HG03469 (cell line): ENCODE measurements around the gene TTLL1.
A peak's percentile ranks its signal among the peaks of the same experiment; 100 is the strongest.

Experiments
- ATAC-seq: cut with Tn5 transposase; IDR thresholded peaks from one replicate; pipeline ENCODE4 v1.9.1; 2021; ENCODE audit warnings: mild to moderate bottlenecking, moderate library complexity, moderate number of reproducible peaks; ENCODE audit not compliant: unreplicated experiment

The TTLL1 gene

GRCh38 chr22:43088984-43089717, at the start of gene TTLL1:
Gene TTLL1 (minus strand): TSS chr22:43089391. CDS start chr22:43075586, 13,805 bp downstream.
- ATAC-seq, result peak; percentile 47

- no peak for ATAC-seq
Measured at GRCh38 chr22:43136801-43137200, 47.6 kb upstream of the TTLL1 start.

GRCh38 chr22:43136255-43136654, 47.1 kb upstream of the TTLL1 start:
- ATAC-seq, result no peak

GRCh38 chr22:43135565-43135964, 46.4 kb upstream of the TTLL1 start:
- no peak for ATAC-seq

GRCh38 chr22:43134553-43134952, 45.4 kb upstream of the TTLL1 start:
- no peak for ATAC-seq

GRCh38 chr22:43133401-43133800, 44.2 kb upstream of the TTLL1 start:
- ATAC-seq, result no peak

GRCh38 chr22:43131773-43132501, 42.7 kb upstream of the TTLL1 start:
- no peak for ATAC-seq

GRCh38 chr22:43129426-43130425, 40.5 kb upstream of the TTLL1 start:
- ATAC-seq, result no peak

- no peak for ATAC-seq
Measured at GRCh38 chr22:43128928-43129424, 39.8 kb upstream of the TTLL1 start.

- no peak for ATAC-seq
Measured at GRCh38 chr22:43128116-43128515, 38.9 kb upstream of the TTLL1 start.

GRCh38 chr22:43127166-43127908, 38.1 kb upstream of the TTLL1 start:
- ATAC-seq, result no peak

GRCh38 chr22:43126501-43127165, 37.4 kb upstream of the TTLL1 start:
- ATAC-seq, result no peak

GRCh38 chr22:43118953-43119458, 29.8 kb upstream of the TTLL1 start:
- ATAC-seq, result peak; percentile 46

- ATAC-seq, result no peak
Measured at GRCh38 chr22:43118024-43118849, 29.0 kb upstream of the TTLL1 start.

GRCh38 chr22:43116932-43117331, 27.7 kb upstream of the TTLL1 start:
- ATAC-seq, result no peak

GRCh38 chr22:43114958-43115357, 25.8 kb upstream of the TTLL1 start:
- no peak for ATAC-seq

GRCh38 chr22:43113526-43114251, 24.5 kb upstream of the TTLL1 start:
- ATAC-seq, result no peak
